GM19455 (cell line): ENCODE results near the gene SPINK4.

ENCODE experiments used
- ATAC-seq: cut with Tn5 transposase; IDR thresholded peaks from one replicate; pipeline ENCODE4 v1.9.1; 2021; ENCODE audit not compliant: unreplicated experiment

The SPINK4 gene

DNA sequence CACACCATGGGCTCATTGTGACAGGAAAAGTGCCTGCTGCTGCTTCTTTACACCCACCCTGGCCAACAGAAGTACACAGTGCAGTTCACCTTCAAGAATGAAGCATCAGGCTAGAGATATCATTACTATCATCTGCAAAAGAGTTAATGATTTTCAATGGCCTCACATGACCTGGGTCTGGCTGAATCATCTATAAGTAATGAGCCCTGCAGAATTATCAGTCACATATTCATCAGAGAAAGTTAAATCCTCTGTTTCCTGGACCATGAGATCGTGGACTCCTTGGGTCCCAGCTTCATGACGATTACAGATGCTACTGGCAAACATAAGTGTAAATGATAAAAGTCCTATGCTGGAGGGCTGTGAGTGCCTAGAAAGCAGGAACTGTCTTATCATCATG lies 16.3 kb downstream of the SPINK4 start:
- no peak for ATAC-seq

DNA sequence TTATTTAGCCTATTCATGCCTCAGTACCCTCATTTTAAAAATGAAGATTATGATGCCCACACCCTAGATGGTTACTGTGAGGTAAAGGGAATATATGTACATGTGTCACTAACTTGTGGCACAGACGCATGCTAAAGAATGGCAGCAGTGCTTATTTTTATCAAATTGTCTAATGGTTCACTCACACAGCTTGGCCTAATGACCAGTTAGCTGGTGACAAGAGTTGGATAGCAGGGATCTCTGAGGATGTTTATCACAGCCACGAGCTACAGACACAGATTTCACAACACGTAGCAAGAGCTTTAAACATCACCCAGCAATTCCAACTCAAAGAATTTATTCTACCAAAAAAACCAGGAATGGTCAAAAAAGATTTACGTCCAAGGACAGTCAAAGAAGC lies 17.3 kb downstream of the SPINK4 start:
- ATAC-seq = no peak

DNA sequence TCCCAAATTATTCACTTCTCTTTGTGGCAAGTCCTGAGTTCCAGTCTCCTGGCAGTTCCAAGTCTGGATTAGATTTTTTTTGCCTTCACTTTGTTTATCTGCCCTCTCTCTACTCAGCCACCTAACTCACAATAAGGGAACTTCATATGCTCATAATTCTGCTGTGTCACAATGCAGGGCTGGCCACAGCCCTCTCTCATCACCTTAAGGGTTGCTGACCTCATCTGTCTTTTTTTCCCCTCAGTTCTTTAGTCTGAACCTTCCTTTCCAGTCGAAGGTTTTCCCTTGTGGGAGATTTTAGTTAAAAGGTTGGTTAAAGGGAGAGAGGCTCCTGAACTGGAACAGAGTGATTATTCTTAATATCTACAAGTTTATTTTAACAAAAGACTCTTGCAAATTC lies 20.4 kb downstream of the SPINK4 start:
- no peak for ATAC-seq

DNA sequence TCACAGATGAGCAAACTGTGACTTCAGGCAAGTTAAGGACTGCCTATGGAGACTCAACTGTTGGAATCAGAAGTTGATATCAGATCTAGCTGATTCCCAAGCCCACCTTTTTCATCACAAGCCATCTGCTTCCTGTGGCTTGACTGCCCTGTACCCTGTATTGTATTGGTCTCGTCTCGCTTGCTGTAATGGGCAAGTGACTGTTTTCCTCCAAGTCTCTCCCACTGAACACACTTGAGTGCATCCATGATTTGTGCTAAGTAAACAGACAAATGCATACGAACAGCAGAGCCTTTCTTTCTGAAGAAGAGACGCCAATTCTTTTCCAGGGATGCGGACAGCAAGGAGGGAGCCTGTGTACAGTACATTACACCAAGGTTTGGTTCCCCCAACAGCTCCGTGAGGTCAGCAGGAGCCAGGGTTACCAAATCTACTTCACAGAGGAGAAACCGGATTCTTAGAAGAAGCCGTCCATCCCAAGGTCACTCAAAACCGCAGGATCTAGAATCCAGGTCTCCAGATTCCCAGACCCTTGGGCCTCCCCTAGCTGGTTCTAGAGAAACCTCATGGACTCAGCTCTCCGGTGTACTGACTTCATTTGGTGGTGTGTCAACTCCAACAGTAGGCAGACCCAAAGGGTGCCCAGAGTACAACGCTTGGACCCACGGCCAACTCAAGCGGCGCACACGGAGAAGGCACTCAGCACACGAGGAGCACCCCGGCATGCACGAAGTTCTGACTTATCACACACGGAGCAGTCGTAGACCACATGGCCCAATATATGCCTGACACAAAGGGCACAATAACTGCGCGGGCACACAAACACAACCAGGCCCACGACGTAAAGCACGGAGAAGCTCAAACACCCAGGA lies 23.4 kb downstream of the SPINK4 start:
- ATAC-seq = no peak

DNA sequence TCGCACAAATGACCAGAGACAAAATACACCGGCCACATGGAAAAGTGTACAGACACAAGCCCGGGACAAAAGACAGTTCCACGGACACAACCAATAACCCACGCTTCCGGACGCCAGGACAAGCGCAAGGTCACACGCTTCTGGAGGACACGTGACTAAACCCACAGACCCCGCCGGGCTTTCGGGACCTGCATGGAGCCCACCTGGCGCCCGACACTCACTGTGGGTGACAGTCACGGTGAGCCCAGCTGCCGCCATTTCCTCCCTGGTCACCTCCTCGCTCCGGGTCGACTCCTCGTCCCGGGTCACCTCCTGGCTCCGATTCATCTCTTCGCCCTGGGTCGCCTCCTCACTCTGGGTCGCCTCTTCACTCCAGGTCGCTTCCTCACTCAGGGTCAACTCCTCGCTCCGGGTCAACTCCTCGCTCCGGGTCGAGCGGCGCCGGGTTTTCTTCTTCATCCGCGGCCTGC lies 24.1 kb downstream of the SPINK4 start:
- ATAC-seq = peak; percentile 36

DNA sequence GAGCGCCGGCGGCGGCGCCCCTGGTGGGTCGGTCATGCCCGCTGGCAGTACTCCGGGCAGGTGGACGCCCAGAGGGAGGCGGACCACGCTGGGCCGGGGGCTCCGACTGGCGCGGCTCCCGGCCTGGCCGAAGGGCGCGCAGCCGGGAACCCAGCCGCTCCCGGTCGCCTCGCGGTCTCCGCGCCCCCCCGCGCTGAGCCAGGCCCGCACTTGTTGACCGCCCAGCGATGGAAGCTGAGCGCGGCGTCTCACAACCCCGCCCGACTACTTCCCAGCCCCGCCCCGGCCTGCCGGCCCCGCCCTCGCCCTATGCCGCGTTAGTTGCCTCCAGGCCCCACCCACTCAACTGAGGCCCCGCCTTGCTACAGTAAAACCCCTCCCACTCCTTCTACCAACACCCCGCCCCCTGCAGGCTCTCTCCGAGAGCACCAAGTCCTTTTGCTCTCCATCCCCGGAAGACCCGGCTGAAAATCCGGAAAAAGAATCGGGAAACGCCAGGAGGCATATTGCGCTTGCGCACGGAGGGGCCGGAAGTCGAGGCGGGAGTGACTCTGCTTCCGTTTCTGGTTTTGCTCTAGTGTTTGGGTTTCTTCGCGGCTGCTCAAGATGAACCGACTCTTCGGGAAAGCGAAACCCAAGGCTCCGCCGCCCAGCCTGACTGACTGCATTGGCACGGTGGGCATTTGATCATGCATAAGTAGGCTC lies 24.7 kb downstream of the SPINK4 start, which contains the start of the genes BAG1 and CHMP5:
TSS of gene BAG1 (minus strand) at position 236 of the 705 bp plus-strand sequence.
TSS of gene CHMP5 (plus strand) at position 577 of the 705 bp plus-strand sequence. CDS start at position 607, 30 bp downstream.
- ATAC-seq = peak; percentile 87

DNA sequence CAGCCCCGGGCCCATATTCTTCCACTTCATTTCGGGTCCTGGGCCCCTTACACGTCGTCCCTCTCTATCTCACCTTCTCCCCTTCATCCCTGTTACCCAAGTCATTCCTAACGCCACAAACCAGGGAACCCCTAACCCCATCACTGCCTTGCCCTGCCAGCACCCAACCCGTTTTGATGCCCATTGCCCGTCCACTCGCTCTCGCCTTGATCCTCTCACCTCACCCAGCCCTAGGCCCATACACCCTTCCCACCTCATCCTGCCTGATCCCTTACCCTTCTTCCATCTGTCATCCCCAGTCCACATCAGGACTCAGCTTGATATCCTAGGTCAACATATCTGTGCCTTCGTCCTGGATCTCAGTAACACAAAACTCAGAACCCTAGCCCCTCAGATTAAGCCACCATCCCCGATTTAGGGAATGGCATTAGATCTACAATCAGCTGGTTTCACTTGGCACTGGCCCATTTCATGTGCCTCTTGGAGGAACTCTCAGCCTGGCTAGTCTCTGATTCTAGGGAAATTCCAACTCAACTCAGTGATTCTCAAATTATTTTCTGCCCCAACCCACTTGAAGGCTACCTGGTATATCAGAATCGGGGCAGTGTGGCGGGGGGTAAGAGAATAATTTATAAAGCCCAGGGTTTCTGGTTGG lies 25.4 kb downstream of the SPINK4 start:
- no peak for ATAC-seq

DNA sequence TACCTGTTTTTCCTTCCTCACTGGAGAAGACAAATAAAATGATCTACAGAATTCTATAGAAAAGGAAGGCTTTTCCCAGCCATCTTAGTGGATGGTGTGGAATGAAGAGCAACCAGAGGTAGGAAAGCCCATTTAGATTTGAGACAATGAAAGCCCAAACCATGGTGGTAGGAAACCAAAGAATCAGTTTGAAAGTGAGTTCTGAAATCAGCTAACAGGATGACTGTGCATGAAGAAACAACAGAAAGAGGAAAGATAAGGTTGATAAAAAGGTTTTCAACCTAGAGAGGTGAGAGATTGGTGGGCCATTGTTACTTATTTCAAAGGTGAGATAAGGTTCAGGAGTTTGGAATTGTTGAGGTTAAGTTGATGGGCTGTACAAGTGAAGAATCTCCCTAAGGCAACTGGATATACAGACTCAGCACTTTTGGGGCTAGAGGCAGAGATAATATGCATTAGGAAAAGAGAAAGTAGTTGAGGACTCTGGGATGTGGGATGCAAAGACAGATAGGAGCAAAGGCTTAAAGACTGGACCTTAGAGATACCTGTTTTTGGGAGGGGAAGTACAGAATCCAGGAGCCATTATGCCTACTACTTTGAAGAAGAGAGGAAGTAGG lies 27.3 kb downstream of the SPINK4 start:
- no peak for ATAC-seq

DNA sequence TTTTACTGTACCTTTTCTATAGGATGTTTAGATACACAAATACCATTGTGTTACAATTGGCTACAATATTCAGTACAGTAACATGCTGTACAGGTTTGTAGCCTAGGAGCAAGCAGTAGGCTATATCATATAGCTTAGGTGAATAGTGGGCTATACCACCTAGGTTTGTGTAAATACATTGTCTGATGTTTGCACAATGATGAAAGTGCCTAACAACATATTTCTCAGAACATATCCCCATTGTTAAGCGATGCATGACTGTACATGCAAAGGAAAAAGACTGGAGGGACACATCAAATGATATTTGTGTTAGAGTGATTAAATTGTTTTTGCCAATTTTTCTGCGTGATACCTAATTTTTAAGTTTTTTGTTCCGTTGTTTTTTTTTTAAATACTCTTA lies 30.2 kb downstream of the SPINK4 start:
- no peak for ATAC-seq

DNA sequence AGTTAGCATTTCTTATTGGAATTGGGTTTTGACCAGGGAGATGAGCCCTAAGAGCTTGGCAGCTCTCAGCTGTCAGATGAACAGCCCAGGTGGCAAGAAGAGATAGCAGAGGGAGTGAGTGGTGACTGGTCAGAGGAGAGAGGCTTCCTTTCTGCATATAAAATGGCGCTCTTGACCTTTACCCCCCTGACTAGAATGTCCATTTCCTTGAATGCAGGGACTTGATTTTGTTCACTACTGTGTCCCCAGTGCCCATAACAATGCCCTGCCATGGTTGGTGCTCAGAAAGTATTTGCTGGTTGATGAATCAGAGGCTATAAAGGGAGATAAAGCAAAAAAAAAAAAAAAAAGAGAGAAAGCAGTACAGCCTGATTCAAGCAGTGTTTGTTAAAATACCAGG lies 32.1 kb downstream of the SPINK4 start:
- ATAC-seq = no peak

DNA sequence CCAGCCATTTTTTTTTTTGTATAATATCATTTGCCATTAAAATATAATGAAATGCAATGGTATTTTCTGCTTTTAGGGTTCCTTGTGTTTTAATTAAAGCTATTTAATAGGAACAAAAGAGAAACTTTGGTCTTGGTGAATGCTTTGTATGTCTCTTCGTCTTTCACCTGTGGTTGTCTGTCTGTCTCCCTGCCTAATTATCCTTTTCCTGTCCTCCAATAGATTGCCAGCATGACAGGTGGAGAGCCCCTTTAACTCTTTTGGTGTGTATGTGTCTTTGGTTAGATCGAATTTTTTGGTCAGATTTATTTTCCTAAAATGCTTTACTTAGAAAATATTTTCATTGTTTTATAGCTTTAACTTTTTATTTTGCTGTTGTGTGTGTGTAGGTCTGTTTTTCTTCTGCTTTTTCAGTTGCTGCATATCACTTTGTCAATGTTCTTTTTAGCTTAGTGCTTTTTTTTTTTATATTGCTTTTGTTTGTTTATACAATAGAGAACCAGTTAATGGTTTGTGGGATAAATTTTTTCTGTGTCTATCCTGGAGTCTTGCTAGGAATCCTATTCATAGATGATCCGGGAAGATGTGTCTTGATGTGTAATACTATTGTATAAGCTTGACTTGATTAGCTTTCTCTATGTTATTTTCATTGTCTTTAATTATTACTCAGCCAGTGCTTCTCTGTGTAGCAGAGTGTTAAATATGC lies 33.5 kb downstream of the SPINK4 start:
- ATAC-seq = no peak

DNA sequence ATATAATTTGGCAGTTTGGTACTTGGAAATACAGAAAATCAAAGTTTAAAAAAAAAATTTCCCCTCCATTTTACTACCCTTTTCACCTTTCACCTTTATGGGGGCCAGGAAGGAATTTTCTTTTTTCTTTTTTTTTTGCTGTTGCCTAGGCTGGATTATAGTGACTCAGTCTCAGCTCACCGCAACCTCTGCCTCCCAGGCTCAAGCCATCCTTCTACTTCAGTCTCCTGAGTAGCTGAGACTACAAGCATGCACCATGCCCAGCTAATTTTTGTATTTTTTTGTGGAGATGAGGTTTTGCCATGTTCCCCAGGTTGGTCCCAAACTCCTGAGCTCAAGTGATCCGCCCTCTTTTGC lies 34.0 kb downstream of the SPINK4 start:
- no peak for ATAC-seq

DNA sequence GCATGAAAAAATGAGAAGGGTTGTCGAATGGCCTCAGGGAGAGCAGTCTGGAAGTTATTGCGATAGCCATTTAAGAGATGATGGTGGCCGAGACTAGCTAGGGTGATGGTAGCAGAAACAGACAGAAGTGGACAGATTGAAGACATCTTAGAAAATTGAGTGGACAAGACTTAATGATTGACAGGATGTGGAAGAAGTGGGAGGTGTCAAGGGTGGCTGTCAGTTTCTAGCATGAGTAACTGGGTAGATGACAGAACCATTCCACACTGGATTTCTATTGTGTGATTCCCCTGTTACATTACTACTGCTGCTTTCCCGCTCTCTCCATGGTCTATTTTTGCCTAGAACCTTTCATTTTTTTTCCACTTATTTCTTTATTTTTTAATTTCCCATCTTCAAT lies 37.5 kb downstream of the SPINK4 start:
- ATAC-seq = no peak

DNA sequence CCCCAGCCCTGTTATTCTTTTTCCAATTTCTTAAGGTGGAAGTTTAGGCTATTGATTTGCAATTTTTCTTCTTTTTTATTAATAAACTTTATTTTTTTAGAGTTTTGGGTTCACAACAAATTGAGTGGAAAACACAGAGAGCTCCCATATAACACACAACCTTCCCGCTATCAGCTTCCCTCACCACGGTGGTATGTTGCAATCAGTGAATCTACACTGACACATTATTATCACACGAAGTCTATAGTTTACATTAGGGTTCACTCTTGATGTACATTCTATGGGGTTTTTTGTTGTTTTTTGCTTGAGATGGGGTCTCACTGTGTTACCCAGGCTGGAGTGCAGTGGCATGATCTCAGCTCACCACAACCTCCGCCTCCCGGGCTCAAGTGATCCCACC lies 45.5 kb downstream of the SPINK4 start:
- no peak for ATAC-seq

DNA sequence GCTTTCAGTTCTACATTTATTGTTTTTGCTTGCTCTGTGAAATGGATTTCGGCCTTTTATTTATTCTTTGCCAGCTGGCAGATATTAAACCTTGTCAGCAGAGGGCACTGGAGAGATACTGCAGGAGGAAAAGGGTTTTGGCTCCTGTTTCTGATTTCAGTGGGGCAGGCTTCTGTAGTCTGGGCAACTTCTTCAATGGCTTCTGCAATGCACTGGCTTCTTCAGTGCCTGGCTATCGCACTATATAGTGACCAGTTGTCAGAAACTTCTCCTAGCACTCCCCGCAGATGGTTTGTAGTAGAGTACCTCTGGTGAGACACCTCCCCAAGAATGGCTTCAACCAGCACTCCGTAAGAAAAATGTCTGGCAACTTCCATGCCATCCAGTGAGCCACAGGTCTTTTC lies 47.1 kb downstream of the SPINK4 start:
- no peak for ATAC-seq

DNA sequence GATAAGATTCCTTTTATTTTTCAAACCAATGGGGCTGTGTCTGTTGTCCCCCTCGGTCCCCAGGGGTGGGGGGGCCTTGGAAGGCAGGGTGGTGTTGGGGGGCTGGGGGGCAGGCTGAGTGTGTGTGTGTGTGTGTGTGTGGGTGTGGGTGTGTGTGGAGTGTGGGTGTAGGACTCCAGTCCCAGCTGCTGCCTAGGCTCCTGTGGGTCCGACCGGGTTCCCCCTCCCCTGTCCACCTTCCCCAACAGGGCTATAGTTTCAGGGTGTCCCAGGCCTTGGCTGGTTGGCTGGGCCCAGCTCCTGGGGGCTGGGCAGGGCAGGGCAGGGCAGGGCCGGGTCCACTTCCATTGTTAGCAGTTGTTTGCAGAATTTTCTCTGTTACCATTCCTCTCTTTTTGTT lies 48.3 kb downstream of the SPINK4 start:
- ATAC-seq = no peak

DNA sequence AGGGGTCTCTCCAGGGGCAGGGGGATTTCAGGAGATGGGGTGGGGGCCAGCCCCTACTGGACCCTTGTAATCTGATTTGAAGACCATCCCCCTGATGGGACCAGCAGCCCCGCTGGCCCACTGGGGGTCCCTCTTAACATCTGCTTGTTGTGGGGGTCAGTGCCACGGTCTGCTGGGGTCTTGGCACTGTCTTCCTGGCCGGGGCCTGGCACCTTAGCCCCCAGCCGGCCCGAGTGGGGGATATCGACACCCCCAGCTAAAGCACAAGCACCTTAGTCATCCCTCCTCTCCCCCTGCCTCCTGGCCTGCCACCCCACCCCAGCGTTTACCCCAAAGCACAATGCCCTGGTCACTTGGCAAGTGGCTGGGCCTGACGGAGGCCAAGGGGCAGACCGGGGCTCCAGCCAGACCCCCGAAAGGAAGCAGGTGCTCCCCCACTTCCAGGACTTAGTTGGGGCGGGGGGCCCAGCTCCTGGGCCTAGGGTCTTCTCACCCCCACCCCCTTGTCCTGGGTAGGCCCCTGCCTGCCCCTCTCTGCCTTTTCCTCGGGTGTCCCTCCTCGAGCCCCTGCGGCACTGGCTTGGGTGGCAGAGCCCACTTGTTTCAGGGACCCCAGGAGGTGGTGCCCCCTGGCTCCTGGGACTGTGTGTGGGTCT lies 49.0 kb downstream of the SPINK4 start:
- no peak for ATAC-seq

DNA sequence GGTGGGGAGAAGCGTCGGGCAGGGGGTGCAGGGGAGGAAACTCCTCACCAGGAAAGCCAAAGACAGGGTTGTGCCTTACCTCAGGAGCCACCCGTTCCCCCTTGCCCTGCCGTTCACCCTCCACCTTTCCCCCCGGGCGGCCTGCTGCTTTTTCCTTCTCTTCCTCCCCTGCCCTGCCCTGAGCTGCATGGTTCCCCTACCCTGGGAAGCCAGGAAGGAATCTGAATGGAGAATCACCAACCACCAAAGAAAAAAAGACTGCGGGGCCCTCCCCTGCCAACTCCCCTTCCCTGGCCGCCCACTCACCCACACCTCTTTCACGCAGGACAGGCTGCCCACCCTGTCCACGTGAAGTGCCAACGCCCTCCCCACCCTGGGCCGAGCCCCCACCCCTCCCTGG lies 49.5 kb downstream of the SPINK4 start:
- ATAC-seq = no peak

DNA sequence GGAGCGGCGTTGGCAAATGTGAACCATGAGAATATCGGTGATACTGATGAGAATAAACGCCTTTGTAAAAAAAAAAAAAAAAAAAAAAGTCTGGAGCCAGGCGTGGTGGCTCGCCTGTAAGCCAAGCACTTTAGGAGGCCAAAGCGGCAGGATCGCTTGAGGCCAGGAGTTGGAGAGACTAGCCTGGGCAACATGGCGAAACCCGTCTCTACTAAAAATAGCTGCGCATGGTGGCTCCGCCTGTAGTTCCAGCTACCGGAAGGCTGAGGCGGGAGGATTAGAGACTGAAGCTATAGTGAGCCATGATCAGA lies 49.9 kb downstream of the SPINK4 start:
- ATAC-seq = peak; percentile 33
